ENCODE data around the gene GRIN1.

Gene GRIN1

DNA sequence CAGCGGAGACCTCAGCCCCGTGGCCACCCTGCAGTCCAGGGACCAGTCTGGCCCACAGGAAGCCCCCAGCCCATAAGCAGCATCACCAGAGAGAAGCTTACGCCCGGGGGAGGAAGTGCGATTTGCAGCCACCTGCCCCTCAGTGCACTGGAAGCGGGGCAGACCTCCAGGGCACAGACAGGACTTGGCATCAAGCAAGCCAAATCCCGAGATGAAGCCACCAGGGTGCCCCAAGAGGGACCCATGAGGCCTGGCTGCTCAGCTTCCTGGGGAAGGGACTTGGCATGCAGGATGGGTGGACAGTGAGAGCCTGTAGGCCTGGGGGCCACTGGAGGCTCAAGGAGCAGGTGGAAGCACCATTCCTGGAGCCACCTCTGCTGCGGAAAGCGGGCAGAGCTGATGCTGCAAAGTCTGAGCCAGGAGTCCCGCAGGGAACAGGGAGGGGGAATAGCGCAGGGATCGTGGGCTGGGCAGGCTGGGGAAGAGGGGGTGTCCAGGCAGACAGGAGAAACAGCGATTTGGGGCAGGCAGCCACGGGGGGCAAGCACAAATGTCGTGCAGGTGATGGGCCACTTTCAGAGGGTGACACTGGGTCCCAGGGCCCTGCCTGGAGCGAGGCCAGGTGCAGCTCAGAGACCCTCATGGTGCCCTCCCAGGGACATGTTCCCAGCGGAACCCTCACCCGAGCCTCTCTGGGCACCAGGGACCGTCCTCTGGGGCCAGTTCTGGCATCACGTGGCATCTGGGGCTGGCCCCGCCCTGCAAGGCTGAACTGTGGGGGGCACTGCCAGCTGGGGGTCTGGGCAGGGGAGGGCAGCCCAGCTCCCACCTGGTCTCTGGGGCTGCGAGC is 27.7 kb downstream of the GRIN1 start:
- no peak for DNase-seq

DNA sequence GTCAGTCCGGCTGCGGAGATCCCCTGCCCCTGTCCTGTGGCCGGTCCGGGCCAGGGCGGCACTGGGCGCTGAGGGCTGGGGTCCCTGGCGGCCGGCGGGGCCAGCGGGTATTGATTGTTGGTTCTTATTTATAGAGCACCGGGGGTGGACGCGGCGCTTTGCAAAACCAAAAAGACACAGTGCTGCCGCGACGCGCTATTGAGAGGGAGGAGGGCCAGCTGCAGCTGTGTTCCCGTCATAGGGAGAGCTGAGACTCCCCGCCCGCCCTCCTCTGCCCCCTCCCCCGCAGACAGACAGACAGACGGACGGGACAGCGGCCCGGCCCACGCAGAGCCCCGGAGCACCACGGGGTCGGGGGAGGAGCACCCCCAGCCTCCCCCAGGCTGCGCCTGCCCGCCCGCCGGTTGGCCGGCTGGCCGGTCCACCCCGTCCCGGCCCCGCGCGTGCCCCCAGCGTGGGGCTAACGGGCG is 28.4 kb downstream of the GRIN1 start:
- no peak for DNase-seq

DNA sequence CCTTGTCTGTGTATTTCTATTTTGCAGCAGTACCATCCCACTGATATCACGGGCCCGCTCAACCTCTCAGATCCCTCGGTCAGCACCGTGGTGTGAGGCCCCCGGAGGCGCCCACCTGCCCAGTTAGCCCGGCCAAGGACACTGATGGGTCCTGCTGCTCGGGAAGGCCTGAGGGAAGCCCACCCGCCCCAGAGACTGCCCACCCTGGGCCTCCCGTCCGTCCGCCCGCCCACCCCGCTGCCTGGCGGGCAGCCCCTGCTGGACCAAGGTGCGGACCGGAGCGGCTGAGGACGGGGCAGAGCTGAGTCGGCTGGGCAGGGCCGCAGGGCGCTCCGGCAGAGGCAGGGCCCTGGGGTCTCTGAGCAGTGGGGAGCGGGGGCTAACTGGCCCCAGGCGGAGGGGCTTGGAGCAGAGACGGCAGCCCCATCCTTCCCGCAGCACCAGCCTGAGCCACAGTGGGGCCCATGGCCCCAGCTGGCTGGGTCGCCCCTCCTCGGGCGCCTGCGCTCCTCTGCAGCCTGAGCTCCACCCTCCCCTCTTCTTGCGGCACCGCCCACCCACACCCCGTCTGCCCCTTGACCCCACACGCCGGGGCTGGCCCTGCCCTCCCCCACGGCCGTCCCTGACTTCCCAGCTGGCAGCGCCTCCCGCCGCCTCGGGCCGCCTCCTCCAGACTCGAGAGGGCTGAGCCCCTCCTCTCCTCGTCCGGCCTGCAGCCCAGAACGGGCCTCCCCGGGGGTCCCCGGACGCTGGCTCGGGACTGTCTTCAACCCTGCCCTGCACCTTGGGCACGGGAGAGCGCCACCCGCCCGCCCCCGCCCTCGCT is 29.0 kb downstream of the GRIN1 start:
- no peak for DNase-seq

DNA sequence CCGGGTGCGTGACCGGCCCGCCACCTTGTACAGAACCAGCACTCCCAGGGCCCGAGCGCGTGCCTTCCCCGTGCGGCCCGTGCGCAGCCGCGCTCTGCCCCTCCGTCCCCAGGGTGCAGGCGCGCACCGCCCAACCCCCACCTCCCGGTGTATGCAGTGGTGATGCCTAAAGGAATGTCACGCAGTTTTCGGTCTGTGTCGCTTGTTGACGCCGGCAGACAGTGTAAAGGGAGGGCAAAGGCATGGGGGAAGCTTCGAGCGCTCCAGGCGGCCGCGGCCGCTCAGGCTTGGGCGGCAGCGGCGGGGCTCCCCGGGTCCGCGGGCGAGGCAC is 29.6 kb downstream of the GRIN1 start:
- no peak for DNase-seq

DNA sequence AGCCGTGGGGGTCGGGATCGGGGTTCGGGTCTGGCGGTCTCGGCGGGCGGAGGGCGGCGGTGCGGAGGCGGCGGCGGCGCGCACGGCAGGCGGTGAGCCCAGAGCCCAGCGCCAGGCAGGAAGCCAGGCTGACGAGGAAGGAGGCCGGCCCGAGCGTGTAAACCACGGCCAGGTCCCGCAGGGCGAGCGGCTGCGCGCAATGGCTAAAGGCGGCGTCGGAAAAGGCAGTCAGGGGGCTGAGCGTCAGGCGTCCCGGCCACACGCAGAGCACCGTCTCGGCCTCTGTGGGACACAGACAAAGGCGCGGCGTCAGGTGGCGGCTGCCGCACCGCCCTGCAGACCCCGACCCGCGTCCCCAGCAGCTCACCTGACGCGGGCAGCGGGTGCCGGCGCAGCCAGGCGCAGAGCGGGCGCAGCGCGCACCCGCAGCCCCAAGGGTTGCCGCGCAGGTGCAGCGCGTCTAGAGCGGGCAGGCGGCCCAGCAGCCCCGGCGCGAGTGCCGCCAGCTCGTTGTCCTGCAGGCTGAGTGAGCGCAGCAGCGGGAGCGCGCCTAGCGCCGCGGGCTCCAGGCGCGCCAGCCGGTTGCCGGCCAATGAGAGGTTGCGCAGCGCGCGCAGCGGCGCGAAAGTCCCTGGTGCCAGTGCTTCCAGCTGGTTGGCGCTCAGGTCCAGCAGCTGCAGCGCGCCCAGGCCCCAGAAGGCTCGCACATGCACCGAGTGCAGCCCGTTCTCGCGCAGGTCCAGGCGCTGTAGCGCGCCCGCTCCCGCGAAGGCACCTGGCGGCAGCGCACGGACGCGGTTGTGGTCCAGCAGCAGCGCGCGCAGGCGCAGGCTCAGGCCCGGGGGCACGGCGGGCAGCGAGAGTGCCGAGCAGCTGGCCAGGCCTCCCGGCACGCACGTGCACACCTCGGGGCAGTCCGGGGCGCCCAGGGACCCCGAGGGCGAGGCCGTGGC is 30.2 kb downstream of the GRIN1 start:
- no peak for DNase-seq

DNA sequence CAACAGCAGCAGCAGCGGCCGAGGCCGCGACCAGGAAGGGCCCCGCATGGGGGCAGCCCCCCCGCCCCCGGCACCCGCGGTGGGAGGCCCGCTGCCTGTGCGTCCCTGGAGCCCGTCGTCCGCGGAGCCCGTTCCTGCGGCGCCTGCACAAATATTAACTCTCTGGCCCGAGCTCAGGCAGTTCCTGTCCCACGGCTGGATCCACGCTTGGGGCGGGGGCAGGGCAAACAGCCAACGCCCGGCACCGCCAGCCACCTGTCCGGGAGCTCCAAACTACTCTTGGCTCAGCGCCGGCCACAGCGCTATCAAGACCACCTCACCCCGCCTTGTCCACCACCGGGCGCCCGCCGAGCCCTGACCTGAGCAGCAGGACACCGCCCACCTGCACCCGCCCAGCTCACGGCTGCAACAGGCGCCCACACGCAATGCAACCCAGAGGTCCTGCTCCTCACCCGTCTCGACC is 31.0 kb downstream of the GRIN1 start, which contains the start of gene LRRC26:
Gene LRRC26 (minus strand): TSS at position 156 of the 463 bp plus-strand sequence. CDS start 108 bp downstream, at position 48.
- no peak for DNase-seq

DNA sequence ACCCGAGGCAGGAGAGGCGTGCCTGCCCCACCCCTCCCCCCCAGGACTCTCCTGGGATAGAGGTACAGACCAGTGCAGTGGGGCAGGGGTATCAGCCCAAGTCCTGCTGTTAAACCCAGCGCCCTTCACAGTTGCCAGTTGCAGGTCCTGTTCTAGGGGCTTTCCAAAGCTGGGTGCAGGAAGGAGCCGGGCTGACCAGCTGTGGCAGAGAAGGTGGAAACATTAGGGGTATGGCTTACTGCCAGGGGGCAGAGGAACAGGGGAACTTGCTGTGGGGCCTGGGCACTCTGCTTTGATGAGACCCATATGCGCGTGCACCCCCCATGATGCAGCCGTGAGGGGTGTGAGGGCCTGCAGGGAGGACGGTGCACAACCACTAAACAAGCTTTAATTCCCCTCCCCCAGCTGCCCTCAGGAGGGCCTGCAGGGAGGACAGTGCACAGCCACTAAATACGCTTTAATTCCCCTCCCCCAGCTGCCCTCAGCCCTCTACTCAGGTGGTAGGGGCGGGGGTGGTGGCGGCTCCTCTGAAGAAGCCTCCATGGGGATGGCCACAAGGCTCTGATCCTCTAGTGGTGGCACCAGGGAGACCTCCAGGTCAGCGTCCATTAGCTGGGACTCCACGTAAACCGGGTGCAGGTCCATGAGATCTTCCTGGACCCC is 31.7 kb downstream of the GRIN1 start:
- no peak for DNase-seq

DNA sequence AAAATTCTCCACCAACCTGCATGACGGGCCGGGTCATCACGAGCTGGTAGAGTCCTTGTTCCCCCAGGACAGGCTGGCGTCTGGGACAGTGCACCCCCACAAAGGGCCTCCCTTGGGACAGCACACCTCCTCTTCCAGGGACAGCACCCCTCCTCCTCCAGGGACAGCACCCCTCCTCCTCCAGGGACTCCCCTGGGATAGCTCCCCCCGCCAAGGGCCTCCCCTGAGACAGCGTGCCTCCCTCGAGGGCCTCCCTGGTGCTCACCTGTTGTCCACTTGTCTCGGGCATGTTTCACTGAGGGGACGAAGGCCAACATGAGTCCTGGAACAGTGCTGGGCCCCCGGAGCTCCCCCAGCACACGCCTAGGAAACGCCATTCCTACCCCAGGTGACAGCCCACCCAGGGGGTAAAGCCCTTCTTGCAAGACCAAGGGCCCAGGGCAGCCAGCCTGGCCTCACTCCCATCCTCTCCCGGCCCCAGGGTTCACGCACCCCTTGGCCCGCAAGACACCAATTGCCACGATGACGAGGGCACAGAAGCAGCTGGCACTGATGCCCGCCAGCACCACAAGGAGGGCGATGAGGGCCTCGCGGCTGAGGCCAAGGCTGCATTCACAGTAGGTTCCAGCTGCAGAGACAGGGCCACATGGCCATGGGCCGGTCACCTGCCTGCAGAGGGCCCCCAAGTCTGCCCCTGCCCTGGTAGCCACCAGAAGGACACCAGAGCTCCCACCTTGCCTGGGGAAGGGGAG is 32.4 kb downstream of the GRIN1 start:
- DNase-seq, result no peak

DNA sequence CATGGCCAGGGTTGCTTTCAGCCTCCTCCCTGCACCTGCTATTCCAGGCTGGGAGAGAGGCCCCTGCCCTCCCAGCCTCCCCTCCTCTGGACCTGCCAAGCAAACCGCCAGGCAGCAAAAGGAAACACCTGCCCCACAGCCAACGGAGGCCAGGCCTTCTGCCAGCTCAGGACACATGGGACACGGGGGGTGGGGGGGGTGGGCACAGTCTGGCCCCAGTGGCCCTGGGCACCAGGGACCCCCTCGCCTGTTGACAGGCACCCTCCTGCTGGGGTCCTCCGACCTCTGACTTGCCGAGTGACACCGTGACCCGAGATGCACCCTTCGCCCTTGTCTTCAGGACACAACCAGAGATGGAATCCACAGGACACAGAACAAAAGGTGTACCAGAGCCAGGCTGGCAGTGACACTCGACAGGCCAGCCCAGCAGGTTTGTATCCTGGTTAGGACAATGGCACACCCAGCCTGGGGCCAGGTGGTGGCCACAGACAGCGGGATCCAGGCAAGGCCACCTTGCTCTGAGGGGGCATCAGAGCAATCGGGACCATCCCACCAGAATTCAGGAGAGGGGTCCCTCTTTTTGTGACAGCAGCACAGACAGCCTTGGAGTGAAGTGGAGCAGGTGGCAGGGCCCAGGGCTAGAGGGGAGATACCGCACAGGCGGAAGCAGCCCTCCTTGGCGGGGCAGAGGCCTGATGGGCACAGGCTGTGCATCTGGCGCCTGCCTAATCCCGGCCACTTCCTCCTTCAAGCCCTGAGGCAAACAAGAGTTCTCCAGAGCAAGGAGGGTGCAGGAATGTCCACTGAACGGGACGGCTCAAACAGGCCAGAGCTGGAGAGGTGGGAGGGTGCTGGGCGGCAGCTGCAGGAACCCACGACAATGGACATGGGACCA is 34.2 kb downstream of the GRIN1 start:
- DNase-seq, result no peak

DNA sequence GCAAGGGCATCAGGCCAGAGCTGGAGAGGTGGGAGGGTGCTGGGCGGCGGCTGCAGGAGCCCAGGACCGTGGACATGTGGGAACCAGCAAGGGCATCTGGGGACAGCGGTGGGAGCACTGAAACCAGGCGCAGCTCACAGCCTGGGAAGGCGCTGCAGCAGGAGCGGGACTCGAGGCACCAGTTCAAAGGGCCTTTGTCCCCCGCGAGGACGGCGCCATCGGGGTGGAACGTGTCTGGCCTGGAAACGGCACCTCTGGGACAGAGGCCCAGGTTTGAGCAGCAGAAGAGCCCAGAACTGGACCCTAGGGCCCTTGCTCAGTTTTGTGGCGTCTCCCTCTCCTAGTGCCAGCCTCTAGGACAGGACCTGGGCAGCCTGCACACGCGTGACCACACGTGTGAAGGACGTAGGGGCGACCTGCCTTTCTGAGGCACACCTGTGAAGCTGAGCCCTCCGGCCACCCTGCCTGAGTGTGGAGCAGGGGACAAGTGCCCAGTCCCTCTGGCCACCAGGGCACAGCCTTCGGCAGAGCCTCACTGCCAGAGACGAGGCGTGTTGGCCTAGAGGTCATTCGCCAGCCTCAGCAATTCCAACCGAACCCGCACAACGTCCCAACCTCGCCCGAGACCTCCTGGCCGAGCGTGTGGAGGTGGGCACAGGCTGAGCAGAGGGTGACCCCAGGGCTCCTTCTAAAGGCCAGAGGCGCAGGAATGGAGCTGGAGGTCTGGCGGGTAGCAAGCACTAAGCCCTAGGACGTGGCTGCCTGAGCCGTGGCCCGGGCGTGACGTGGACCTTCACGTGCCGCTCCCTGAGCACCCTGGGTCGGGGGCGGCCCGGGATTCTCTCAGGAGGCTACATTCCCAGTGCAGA is 35.1 kb downstream of the GRIN1 start:
- no peak for DNase-seq

DNA sequence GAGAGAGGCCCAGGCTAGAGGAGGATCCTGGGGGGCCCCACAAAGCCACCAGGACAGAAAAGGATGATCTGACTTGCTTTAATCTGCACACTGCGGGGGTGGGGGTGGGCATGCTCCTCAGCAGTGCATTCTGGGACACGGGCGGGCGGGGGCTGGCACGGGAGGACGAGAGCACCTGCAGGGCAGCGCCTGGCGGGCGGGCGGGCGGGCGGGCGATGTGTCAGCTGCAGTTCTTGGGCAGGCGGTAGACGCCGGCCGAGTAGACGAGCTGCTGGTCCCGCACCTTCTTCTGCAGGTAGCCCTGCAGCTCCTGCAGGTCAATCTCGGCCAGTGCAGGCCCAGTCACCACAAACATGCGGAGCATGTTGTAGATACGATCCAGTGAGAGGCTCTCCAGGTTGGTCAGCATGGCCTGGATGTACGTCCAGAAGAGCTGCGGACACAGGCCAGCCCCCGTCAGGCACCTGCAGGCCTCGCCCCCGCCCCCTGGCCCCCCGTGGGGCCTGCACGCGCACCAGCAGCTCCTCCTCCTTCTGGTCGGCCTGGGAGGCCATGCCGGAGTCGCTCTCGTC is 35.9 kb downstream of the GRIN1 start:
- DNase-seq, result no peak

DNA sequence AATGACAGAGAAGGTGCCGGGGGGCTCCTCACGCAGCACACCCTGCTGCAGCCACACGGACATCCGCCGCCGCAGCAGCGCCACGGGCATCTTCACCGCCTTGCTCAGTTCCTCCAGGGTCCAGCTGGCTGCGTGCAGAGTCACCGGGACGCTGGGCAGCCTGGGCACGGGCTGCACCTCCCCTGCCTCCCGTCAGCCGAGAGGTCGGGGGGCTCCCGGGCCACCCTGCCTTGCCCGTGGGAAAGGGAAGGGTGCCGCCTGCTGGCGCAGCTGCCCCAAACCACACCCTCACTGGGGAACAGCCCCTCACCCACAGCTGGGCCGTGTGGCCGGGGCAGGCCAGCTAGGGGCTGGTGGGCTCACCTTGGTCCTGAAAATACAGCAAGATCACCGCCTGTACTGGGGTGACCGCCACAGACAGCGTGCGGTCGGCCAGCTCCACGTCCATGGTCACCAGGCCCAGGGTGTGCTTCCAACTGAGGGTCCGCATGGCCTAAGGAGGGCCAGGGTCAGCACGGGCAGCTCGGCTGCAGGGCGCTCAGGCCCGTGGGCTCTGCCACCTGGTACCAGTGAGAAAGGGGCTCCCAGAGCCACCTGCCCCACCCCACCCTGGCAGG is 36.5 kb downstream of the GRIN1 start:
- DNase-seq, result no peak

DNA sequence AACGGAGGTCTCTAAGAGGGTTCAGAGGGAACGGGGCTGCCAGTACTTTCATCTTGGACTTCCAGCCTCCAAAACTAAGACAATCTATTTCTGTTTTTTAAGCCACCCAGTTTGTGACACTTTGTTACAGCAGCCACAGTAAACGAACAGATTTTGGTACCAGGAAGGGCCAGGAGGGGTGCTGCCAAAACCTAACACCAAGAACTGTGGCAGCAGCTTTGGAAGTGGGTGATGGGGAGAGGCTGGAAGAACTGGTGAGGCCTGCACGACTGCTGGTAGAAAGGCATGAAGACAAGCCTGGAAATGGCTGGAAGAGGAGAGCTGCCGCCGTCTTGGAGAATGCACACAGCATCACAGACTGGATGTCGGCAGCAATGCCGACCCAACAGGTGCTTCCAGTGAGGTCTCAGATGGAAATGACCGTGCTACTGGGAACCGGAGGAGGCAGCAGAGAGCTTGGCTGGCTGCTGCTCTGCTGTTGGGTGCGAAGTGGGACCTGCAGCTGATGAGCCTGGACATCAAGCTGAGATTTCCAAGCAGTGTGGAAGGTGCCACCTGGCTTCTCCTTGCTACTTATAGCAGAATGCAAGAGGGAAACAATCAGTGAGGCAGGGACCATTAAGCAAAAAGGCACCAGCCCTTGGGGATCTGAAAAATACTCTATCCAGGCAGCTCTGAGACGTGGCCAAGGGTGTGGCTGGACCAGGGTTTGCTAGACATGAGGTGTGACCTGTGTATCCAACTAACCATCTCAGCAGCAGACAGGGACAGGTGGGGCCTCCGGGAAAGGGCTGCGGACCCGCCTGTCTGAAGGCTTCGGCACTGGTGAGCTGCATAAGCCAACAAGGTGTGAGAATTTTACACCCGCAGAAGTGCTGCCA is 37.6 kb downstream of the GRIN1 start:
- no peak for DNase-seq

DNA sequence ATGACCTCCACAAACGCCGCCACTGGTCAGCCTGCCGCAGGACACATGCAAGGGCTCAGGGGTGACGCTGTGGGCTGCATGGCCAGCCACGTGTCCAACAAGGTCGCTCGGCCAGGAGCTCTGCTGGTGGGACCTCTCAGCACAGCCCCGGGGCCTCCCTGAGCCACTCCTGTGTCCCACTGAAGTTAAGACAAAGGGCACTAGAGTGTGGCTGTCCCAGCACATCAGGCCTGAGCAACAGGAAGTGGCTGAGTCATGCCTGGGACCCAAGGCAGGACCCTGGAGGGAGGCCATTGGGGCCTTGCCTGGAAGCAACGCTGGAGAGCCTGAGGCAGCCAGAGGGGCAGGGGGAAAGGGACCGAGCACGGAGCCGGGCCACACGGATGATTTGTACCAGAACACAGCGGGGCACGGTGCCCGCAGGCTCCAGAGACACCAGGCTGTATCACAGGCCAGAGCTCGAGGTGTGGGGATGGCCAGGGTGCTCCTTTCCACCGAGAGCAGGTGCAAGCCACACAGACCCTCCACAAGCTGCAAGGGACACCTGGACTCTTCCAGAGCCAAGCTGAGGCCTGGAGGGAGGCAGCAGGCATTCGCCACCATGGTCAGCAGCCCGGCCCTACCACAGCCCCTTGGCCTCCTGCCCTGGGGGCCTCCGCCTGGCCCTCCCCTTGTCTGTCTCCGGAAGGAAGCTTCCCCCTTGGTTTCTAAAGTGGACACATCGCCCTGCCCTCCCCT is 39.4 kb downstream of the GRIN1 start:
- no peak for DNase-seq

DNA sequence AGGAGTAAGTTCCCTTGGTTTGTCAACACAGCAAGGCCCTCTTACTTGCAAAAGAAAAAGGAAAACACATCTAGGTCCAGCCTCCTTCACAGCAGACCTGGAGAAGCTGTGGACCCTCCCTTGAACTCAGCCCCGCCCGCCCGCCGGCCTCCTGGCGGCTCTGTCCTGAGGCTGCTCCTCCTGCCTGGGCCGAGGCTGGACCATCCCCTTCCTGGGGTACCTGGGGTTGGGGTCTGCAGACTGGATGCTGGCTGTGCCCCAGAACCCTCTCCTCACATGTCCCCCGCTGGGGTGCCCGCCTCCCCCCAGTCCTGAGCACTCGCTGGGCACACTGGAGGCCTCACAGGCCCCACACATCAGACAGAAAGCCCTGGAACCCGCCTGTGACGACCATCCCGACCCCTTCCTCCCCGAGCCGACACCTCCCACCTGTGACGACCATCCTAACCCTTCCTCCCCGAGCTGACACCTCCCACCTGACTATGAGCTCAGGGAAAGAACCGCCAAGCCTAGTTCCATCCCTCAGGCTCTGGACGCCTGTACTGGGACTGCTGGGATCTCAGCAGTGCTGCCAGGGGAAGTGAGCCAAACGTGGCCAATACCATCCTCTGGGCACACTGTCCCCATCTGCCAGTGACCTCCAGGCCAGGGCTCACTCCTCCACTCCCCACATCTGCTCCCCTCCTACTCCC is 40.1 kb downstream of the GRIN1 start:
- no peak for DNase-seq

DNA sequence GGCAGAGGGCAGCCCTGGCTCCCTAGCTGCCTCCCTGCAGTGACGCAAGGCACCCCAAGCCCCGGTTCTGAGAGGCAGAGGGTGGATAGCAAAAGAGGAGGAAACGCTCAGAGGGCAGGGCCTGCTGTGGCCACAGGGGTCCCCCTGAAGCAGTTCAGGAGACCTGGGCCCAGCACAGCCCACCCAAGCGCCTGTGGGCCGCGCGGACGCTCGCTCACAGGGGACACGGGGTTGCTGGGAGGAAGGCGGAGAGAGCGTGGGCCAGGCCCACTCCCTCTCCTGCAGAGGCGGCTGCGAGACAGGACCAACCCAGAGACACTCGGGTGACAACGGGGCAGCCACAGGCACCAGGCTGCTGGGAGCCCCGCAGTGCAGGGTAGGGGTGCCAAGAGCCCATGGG is 40.8 kb downstream of the GRIN1 start:
- no peak for DNase-seq
